ENCODE results near the gene SRPK3. TPM values are rescaled to one million over a fixed set of nuclear protein-coding genes. Genes with fewer than 3 reads are reported as not detected.

The SRPK3 gene
- total and polyA plus RNA-seq, 2 donors (not counting 3 experiments of a cell fraction or from before 2014, with no cell fraction given) = 0.25 to 0.40 TPM

GRCh38 chrX:153769158-153769864 is 11.5 kb upstream of the SRPK3 start:
- TF ChIP-seq JUN (IDR thresholded peaks at IDR 0.05; ENCODE audit: borderline replicate concordance, insufficient read depth, insufficient read length, low read depth) (no peak), EZH2 (IDR thresholded peaks at IDR 0.05; ENCODE audit: borderline replicate concordance, low read depth, low read length, severe bottlenecking) (no peak), FOS (IDR thresholded peaks at IDR 0.05; ENCODE audit: borderline replicate concordance, insufficient read depth, low read length) (no peak), GATA2 (IDR thresholded peaks at IDR 0.05; ENCODE audit: insufficient read depth, insufficient read length, low read depth, low read length) (no peak), MYC (IDR thresholded peaks at IDR 0.05; ENCODE audit: low read depth, low read length) (no peak), POLR2A (IDR thresholded peaks at IDR 0.05; ENCODE audit: low read depth, low read length) (no peak), POLR2AphosphoS5 (IDR thresholded peaks at IDR 0.05; ENCODE audit: insufficient read depth, low read depth, low read length) (no peak)
- TF ChIP-seq, protein P1, sequence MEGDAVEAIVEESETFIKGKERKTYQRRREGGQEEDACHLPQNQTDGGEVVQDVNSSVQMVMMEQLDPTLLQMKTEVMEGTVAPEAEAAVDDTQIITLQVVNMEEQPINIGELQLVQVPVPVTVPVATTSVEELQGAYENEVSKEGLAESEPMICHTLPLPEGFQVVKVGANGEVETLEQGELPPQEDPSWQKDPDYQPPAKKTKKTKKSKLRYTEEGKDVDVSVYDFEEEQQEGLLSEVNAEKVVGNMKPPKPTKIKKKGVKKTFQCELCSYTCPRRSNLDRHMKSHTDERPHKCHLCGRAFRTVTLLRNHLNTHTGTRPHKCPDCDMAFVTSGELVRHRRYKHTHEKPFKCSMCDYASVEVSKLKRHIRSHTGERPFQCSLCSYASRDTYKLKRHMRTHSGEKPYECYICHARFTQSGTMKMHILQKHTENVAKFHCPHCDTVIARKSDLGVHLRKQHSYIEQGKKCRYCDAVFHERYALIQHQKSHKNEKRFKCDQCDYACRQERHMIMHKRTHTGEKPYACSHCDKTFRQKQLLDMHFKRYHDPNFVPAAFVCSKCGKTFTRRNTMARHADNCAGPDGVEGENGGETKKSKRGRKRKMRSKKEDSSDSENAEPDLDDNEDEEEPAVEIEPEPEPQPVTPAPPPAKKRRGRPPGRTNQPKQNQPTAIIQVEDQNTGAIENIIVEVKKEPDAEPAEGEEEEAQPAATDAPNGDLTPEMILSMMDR (IDR thresholded peaks at IDR 0.05; ENCODE audit: extremely low read depth in 1 of 2, insufficient read depth in 1 of 2, low read depth in 1 of 2, low read length in 2 of 2) = no peak
- TF ChIP-seq, protein P2, sequence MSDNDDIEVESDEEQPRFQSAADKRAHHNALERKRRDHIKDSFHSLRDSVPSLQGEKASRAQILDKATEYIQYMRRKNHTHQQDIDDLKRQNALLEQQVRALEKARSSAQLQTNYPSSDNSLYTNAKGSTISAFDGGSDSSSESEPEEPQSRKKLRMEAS (IDR thresholded peaks at IDR 0.05; ENCODE audit: insufficient read depth, insufficient read length) = no peak
- Histone ChIP-seq H3K27ac (ENCODE audit: insufficient read depth, low read depth, low read length) (no peak overlapping the region), H3K27me3 (ENCODE audit: control insufficient read depth in 2 of 2, insufficient read depth in 2 of 2, low read length in 2 of 2) (no peaks in the 10 kb centered on the region), H3K4me3 (replicated peaks in 1 of 3; ENCODE audit: insufficient read depth in 1 of 3, low read depth in 1 of 3, low read length in 3 of 3) (no peak overlapping the region), H3K4me1 (ENCODE audit: control insufficient read depth, extremely low read depth, insufficient read depth, low read length) (peaks cover 19% of the 10 kb centered on the region), H3K79me2 (ENCODE audit: control insufficient read depth, insufficient read depth, low read length) (no peaks in the 10 kb centered on the region), H3K4me2 (ENCODE audit: insufficient read depth, low read length) (no peak overlapping the region), H3K9me3 (replicated peaks; ENCODE audit: control insufficient read depth, insufficient read depth, low read length) (no peaks in the 10 kb centered on the region), H4K20me1 (replicated peaks; ENCODE audit: control insufficient read depth, extremely low read depth, insufficient read depth, low read length) (no peaks in the 10 kb centered on the region), H2AFZ (ENCODE audit: low read depth, low read length) (no peak overlapping the region), H3K9me1 (replicated peaks; ENCODE audit: control insufficient read depth, extremely low read depth, insufficient read depth, low read length) (no peaks in the 10 kb centered on the region), H3K36me3 (ENCODE audit: control insufficient read depth in 2 of 2, extremely low read depth in 1 of 2, insufficient read depth in 2 of 2, low read length in 2 of 2) (peaks cover 0 to 17% of the 10 kb centered on the region in 2 experiments), H3K9ac (replicated peaks; ENCODE audit: extremely low read depth, insufficient read depth, low read length) (no peak overlapping the region)
- CTCF ChIA-PET = no interaction called here
- POLR2A ChIA-PET = no interaction called here
- dilution Hi-C loops (cut with MboI; ENCODE audit: extremely low pct_ligation_motif_present, low sequenced_read_pairs) (no loop called here), intact Hi-C loops (cut with micrococcal nuclease) (loop anchor here (10.0 kb wide), 1 partner anchor 275 kb away; no protein-coding TSS in a partner anchor)
- no peak for FAIRE-seq
- no TSS peak for BruUV-seq (replicated peaks)
- no peak for DNase-seq (ENCODE audit: low read depth, low spot score)

Measured in endothelial cell of umbilical vein (primary cell).